Tibial artery (tissue), 4 donors: ENCODE results near the gene S100A14.
A peak's percentile ranks its signal among the peaks of the same experiment; 100 is the strongest.

Experiments used
- DNase-seq, 2 donors: peaks; one replicate each; pipeline ENCODE4 v3.0.0-alpha.2; 2019
- H3K27ac ChIP-seq, 2 donors: fragments of 200-600 bp; sonication (generic) in 1 of 2; 1 replicate in 1 of 2; 2 replicates in 1 of 2; pipeline ENCODE4 v1.5.1; 2018 to 2019; ENCODE audit warnings: mild to moderate bottlenecking in 1 of 2
- H3K27me3 ChIP-seq, 2 donors: fragments of 200-600 bp; sonication (generic) in 1 of 2; one replicate each; pipeline versions ENCODE4 v1.5.1 to v1.6.0; 2016 to 2019
- H3K36me3 ChIP-seq, 3 donors: fragments of 200-600 bp; sonication (generic) in 2 of 3; one replicate each; pipeline ENCODE4 v1.5.1; 2016 to 2019; ENCODE audit warnings: mild to moderate bottlenecking in 2 of 3
- H3K4me1 ChIP-seq, 4 donors: fragments of 200-600 bp; sonication (generic) in 2 of 4; 1 replicate in 3 of 4; 2 replicates in 1 of 4; pipeline ENCODE4 v1.5.1; 2016 to 2019
- H3K4me3 ChIP-seq, 2 donors: fragments of 200-600 bp; sonication (generic) in 1 of 2; 1 replicate in 1 of 2; 2 replicates in 1 of 2; pipeline ENCODE4 v1.5.1; 2018 to 2019; ENCODE audit warnings: mild to moderate bottlenecking in 2 of 2
- H3K9me3 ChIP-seq, 3 donors: fragments of 200-600 bp; sonication (generic) in 1 of 3; one replicate each; pipeline ENCODE4 v1.5.1; 2016 to 2019
- CTCF ChIP-seq, 2 experiments: fragments of 200-600 bp in 1 of 2; fragments of 450-650 bp in 1 of 2; IDR thresholded peaks; one replicate each; pipeline ENCODE4 v1.5.1; 2017 to 2019; ENCODE audit warnings: antibody characterized with exemption in 2 of 2, mild to moderate bottlenecking in 1 of 2, moderate library complexity in 1 of 2
- intact Hi-C: fragments of 100-400 bp; cut with DNase I; formaldehyde crosslinking; loops from one replicate; pipeline ENCODE4 v1.15.0; 2023; ENCODE audit warnings: low total_unique reads

The S100A14 gene

DNA sequence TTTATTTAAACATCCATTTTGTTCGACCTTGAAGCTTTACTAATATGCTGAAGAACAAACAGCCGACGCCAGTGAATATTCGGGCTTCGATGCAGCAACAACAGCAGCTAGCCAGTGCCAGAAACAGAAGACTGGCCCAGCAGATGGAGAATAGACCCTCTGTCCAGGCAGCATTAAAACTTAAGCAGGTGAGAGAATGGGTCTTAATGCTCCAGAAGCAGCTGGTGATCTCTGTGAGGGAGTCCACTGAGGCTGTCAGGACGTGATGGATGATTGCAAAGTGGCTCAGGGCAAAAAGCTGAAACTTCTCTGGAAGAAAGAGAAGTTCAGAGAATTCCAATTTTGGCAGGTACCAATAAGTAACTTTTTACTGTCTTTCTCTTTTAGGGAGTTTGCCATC, 22.1 kb upstream of the S100A14 start:
- Histone ChIP-seq H3K9me3 (no peaks in the 10 kb centered on the region), H3K4me1 (peaks cover 0 to 49% (median 25%) of the 10 kb centered on the region in 4 donors), H3K27ac (peak overlapping the region in 1 of 2 donors; percentile 98), H3K4me3 (no peak overlapping the region), H3K27me3 (no peaks in the 10 kb centered on the region), H3K36me3 (peaks cover 70 to 73% (median 71%) of the 10 kb centered on the region in 3 donors)
- intact Hi-C loops, result no loop called here
- peak in 1 of 2 donors; percentile 12 for DNase-seq
- TF ChIP-seq CTCF (IDR thresholded peaks at IDR 0.05), result no peak

GRCh38 chr1:153636312-153636711, 20.2 kb upstream of the S100A14 start:
- peak overlapping the region in 1 of 2 donors; percentile 98 for H3K27ac ChIP-seq
- peaks cover 0 to 53% (median 27%) of the 10 kb centered on the region in 4 donors for H3K4me1 ChIP-seq
- H3K9me3 ChIP-seq, result no peaks in the 10 kb centered on the region
- TF ChIP-seq CTCF (IDR thresholded peaks at IDR 0.05), result no peak
- no peak overlapping the region for H3K4me3 ChIP-seq
- no peak for DNase-seq
- H3K36me3 ChIP-seq, result peaks cover 52 to 53% (median 52%) of the 10 kb centered on the region in 3 donors
- intact Hi-C loops, result no loop called here
- no peaks in the 10 kb centered on the region for H3K27me3 ChIP-seq

GRCh38 chr1:153635872-153636271, 19.7 kb upstream of the S100A14 start:
- Histone ChIP-seq H3K9me3 (no peaks in the 10 kb centered on the region), H3K27me3 (no peaks in the 10 kb centered on the region), H3K36me3 (peaks cover 47 to 49% (median 48%) of the 10 kb centered on the region in 3 donors), H3K4me3 (peak overlapping the region in 1 of 2 donors; percentile 89), H3K27ac (peak overlapping the region; percentile 98 to 100), H3K4me1 (peaks cover 0 to 52% (median 27%) of the 10 kb centered on the region in 4 donors)
- no peak for TF ChIP-seq CTCF (IDR thresholded peaks at IDR 0.05)
- DNase-seq, result no peak
- intact Hi-C loops, result no loop called here

DNA sequence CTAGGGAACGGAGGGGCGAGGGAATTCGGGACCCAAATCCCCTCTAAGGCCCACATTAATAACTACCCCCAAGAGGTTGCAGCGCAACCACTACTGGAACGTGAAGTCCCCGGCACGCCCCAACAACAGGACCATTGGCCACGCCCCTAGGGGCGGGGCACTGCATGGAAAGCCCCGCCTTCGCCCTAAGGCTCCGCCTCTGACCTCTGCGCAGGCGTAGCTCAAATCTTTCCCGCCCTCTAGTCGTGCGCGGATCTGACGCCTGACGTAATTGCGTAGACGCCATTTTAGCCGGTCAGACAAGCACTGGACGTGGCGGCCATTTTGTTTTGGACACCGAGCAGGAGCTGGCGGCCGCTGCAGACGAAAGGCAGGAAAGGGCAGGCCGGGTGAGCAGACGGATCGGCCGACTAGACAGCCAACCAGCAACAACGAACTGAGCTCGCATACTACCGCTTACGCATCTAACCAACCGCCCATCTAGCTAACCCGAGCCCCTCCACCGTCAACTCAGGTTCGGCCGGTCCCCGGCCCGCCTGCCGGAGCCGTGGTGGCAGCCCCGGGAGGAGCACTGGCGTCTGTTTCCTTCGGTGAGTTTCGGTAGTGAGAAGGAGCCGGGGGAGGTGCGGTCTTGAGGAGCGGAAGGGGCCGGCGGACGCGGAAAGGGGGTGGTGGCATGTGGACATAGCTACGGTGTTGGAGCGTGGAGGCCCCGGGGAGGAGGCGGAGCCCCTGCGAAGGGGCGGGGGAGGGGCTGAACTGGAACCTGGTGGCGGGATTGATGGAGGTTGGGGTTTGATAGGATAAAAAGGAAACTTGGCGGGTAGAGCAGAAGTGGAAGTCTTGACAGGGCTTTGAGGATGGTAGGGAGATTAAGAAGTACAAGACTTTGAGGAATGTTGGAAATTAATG, 17.9 kb upstream of the S100A14 start, which contains the start of gene CHTOP:
CHTOP (plus strand) TSS at position 313 of the 912 bp plus-strand sequence. CDS start 2,523 bp downstream, outside the sequence.
- H3K27ac ChIP-seq, result peak within 1 kb of the TSS; percentile 98 to 100
- H3K27me3 ChIP-seq, result no peaks in the 10 kb centered on the region
- intact Hi-C loops, result no loop called here
- peak within 1 kb of the TSS; percentile 79 to 89 for H3K4me3 ChIP-seq
- peak; percentile 8 to 58 for TF ChIP-seq CTCF (IDR thresholded peaks at IDR 0.05)
- H3K9me3 ChIP-seq, result no peaks in the 10 kb centered on the region
- H3K4me1 ChIP-seq, result peaks cover 0 to 60% (median 41%) of the 10 kb centered on the region in 4 donors
- peaks cover 29 to 30% (median 29%) of the 10 kb centered on the region in 3 donors for H3K36me3 ChIP-seq
- DNase-seq, result peak; percentile 99

- no peaks in the 10 kb centered on the region for H3K27me3 ChIP-seq
- H3K36me3 ChIP-seq, result peaks cover 21 to 22% (median 22%) of the 10 kb centered on the region in 3 donors
- no peaks in the 10 kb centered on the region for H3K9me3 ChIP-seq
- intact Hi-C loops, result no loop called here
- no peak for DNase-seq
- peak overlapping the region; percentile 98 to 100 for H3K27ac ChIP-seq
- peak overlapping the region; percentile 79 to 89 for H3K4me3 ChIP-seq
- H3K4me1 ChIP-seq, result peaks cover 0 to 64% (median 43%) of the 10 kb centered on the region in 4 donors
- no peak for TF ChIP-seq CTCF (IDR thresholded peaks at IDR 0.05)
Observed at GRCh38 chr1:153633161-153633753, 17.1 kb upstream of the S100A14 start.
